Fibroblast of skin of back (primary cell): ENCODE results near the gene TNFRSF4.
"Not testable (repeated sequence)": the region's sequence is repeated elsewhere in the genome, so short reads cannot be mapped to it uniquely, and the experiment has no call there.

ENCODE experiments used
- DNase-seq: peaks from one replicate; pipeline ENCODE4 v3.0.0-alpha.2; 2013

TNFRSF4 gene

DNA sequence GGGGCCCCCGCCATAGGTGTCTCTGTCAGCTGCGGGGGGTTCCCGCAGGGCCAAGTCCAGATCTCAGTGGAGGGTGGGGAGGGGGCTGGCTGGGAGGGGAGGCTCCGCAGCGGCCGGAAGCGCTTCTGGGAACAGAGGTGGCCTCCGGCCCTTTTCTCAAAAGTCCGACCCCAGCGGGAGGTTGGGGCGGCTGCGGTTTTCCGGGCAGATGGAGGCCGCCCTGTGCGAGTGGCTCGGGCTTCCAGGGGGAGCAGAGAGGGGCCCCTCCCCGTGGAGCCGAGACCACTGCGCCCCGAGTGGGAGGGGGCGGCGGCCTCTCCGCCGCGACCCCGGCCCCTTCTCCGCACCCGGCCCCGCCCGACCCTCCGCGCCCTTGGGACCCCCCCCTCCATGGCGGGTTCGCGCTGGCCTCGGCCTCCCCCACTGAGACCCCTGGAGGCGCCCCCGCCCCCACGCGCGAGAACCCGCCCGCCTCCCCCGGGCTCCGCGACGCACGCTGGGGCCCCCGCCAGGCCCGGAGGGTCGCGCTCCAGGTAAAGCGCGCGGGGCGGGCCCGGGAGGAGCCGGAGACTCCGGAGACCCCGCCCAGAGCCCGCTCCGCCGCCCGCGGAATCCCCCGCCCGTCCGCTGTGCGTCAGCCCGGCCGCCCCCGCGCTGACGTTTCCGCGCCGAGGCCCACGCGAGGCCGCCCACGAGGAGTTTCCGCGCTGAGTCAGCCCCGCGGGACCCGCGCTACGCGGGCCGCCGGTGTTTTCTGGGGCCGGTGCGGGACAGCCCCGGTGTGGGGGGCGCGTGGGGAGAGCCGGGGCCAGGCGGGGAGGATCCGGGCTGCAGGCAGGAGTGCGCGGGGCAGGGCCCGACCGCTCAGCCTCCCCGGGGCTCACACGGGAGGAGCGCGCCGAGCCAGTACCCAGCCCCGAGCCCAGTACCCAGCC is 12.8 kb downstream of the TNFRSF4 start:
- peak; percentile 8 for DNase-seq

DNA sequence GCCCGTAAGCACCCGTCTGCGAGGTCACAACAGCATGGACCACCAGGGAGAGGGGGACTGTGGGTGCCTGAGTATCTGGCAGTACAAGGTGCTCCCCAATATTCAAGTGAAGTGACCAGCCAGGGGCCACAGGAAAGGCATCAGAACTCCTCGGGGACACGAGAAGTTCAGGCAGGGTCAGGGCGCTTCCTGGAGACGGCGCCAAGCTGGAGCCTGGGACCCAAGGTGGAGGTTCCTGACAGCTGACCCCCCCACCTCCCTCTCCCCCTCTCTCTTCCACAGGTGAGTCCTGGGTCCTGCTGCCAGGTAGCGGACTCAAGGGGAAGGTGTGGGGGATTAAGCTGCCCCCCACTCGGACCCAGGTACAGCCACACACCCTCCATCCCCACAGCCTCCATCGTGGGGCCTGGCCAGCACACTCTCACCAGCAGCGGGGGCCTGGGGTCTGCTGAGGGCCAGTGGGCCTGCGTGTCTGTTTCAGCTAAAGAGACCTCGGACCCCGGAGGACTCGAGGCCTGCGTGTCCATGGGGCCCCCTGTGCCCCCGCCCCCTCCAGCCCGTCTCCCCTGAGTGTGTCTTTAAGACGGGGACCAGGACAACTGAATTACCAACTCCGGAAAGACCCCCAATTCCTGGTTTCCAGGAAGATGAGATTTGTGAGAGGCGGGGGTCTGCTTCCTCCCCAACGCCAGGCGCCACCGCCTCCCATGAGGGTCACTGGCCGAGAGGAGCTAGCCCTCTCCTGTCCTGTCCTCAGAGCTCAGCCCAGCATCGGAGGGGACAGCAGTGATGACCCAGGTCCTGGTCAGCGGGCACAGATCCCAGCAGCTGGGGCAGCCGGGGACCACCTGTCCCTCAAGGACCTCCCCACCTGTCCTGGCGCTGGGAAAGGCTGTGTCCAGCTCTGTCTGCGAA is 13.7 kb downstream of the TNFRSF4 start:
- no peak for DNase-seq

DNA sequence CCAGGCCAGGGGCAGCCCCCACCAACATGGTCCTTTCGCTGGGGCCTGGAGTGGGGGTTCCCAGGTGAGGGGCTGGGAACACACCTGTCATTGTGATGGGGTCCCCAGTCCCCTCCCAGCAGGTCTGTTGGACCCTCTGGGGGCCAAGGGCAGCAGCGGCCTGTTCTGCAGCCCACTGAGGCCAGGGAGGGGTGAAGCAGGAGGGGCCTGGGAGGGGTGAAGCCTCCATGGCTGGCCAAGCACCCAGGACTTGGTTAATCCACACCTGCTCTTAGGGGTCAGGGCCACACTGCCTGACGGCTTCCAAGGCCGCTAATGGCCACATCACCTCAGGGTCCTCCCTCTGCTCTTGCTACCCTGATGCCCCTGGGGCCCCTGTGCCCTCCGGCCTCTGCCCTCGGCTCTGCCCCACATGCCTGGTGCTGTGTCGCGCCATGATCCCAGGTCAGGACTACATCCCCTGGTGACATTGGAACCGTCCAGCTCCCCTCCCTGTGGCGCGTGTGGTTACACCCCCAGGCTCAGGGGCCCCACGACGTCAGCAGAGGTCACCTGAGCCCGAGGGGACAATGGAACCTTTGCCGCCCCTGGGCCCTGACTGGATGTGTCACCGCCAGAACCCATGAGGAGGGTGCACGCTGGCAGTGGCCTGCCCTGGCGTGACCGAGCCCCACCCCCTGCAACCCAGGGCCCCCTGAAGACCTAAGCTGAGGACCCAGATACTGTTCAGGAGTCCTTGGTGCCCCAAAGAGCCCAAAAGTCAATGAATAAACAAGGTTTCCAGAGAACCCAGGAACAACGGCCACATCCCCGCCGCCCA is 14.6 kb downstream of the TNFRSF4 start:
- no peak for DNase-seq

DNA sequence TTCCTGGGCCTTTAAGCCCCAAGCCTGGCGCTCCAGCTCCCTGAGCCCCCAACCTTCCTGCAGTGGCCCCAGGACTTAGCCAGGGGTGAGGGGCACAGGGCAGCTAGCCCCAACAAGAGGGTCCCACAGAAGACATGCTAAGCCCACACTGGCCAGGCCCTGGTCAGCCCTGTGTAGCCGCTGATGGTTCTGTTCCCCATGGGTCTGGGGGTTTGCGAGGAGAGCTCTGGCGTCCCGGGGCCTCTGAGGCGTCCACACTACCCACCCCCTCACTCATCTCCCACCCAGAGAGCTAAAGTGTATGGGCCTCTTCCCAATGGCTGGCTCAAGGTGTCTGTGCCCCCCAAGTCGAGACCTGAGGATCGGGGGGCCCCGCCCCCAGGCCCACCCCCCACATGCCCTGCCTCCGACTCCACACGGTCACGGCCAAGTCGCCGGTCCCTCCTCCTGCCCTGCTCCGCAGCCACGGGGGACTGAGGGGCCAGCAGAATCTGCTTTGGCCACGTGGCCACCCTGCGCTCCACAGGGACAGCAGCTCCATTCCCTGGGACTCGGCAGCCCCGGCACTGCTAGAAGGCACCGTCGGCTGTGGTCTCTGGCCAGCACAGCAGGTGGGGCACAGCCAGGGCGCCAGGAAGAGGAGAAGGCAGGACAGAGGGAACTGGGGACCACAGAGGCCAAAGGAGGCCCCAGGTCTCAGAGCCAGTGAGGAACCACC is 15.4 kb downstream of the TNFRSF4 start:
- DNase-seq = no peak

DNA sequence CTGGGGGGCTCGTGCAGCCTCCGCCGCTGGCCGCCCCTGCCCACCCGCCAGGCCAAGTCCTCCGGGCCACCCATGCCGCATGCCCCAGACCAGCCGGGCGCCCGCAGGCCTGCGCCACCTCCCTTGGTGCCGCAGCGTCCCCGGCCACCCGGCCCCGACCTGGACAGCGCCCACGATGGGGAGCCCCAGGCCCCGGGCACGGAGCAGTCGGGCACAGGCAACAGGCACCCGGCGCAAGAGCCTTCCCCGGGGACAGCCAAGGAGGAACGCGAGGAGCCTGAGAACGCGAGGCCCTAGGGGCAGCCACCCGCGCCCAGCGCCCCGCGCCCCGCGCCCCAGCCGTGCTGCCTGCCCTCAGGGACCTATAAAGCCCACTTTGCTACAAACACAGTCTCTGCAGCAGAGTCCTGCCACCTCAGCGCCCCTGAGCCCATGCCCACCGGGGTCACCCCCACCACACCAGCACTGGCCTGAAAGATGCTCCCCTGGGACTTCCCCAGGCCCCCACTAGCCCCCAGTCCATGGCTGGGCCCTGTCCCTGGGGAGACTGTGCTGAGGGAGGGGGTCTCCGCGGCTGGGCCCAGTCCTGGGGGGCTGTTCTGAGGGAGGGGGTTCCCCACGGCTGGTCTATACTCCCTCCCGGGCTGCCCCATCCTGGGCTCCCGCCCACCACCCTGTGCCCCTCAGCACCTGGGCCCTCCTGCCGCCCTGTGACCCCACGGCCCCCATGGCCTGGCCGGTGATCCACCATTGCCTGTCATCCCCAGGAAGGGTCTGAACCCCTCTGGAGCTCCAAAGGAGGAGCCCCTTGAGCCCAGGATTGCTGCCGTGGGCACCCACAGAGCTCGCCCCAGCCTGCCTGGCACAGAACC is 16.2 kb downstream of the TNFRSF4 start:
- DNase-seq = no peak

DNA sequence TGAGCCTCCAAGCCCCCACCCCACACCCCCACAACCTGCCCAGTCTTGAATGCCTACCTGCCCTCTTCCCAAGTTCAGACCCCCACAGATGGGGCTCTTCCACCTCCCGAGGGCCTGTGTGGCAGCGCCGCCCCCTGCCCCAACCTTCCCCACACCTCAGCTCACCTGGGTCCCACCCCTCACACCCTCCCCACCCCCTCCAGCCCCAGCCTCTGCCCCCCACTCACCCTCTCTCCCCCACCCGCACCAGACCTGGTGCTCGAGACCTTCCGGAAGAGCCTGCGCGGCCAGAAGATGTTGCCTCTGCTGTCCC is 16.8 kb downstream of the TNFRSF4 start:
- no peak for DNase-seq

DNA sequence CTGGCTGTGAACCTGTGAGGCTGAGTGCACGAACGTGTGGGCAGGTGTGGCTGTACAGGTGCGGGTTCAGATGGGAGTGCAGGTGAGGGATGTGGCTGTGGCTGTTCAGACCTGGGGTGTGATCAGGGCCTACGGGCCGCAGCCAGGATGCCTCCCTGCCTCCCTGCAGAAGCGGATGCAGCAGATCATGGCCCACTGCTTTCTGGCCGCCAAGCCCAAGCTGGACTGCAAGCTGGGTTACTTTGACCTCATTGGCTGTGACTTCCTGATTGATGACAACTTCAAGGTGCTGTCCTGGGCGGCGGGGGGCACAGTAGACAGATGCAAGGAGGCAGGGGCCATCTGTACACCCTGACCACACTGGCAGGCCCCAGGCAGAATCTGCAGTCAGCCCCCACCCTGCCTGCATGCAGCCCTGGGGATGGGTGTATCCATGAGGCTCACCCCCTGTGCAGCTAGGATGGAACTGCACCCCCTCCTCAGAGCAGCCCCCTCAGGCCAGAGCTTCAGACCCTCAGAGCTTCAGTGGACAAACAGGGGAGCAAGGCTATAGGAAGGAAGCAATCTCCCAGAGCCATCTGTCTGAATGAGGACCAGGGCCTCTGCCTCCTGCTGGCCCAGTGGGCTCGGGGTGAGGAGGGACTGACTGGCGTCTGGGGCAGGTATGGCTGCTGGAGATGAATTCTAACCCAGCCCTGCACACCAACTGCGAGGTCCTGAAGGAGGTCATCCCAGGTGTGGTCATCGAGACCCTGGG is 17.3 kb downstream of the TNFRSF4 start:
- no peak for DNase-seq

DNA sequence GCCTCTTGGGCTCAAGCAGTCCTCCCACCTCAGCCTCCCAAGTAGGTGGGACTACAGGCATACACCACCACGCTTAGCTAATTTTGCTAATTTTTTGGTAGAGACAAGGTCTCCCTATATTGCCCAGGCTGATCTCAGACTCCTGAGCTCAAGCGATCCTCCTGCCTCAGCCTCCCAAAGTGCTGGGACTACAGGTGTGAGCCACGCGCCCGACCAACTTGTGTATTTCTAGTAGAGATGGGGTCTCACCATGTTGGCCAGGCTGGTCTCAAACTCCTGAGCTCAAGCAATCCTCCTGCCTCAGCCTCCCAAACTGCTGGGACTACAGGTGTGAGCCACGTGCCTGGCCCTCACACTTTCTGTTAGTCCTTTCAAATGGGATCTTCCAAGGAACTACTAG is 18.2 kb downstream of the TNFRSF4 start:
- not testable (repeated sequence) for DNase-seq

DNA sequence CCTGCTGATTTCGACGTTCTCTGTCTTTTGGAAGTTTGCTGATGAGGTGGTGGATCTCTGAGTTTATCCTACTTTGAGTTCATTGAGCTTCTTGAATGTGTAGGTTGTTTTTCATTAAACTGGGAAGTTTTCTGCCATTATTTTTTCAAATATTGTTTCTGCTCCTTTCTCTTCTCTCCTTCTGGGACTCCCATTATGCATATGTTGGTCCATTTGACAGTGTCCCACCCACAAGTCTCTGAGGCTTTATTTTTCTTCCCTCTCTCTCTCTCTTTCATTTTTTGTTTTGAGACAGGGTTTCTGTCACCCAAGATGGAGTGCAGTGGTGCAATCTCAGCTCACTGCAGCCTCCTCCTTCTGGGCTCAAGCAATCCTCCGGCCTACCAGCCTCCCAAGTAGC is 19.2 kb downstream of the TNFRSF4 start:
- DNase-seq = no peak

DNA sequence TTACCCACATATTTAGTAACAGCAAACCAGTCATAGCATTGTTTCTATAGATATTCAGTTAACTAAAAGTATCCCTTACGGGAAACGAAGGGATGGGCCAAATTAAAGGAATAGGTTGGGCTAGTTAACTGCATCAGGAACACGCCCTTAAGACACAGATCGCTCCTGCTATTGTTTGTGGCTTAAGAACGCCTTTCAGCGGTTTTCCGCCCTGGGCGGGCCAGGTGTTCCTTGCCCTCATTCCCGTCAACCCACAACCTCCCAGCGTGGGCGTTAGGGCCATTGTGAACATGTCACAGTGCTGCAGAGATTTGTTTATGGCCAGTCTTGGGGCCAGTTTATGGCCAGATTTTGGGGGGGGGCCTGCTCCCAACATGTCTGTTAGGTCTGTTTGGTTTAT is 22.2 kb downstream of the TNFRSF4 start:
- DNase-seq = no peak

DNA sequence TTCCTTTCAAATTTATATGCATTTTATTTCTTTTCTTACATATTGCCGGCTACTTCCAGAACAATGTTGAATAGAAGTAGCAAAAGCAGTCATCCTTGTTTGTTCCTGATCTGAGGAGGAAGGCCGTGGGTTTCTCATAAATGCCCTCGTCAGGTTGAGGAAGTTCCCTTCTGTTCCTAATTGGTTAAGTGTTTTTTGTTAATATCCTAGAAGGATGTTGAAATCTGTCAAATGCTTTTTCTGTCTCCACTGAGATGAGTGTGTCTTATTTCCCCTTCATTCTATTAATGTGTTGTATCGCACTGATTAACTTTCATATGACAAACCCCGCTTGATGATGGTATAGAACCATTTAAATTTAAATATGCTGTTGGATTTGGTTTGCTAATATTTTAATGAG is 24.8 kb downstream of the TNFRSF4 start:
- DNase-seq = no peak

DNA sequence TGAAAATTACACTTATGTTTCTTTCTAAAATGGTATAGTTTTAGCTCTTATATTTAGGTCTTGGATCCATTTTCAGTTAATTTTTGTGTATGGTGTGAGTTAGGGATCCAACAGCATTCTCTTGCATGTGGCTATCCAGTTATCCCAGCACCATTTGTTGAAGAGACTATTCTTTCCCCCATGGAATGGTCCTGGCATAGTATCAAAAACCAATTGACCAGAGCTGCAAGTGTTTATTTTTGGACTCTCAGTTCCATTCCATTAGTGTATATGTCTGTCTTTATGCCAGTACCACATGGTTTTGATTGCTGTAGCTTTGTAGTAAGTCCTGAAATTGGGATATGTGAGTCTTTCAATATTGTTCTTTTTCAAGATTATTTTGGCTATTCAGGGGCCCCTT is 26.0 kb downstream of the TNFRSF4 start:
- peak; percentile 37 for DNase-seq

DNA sequence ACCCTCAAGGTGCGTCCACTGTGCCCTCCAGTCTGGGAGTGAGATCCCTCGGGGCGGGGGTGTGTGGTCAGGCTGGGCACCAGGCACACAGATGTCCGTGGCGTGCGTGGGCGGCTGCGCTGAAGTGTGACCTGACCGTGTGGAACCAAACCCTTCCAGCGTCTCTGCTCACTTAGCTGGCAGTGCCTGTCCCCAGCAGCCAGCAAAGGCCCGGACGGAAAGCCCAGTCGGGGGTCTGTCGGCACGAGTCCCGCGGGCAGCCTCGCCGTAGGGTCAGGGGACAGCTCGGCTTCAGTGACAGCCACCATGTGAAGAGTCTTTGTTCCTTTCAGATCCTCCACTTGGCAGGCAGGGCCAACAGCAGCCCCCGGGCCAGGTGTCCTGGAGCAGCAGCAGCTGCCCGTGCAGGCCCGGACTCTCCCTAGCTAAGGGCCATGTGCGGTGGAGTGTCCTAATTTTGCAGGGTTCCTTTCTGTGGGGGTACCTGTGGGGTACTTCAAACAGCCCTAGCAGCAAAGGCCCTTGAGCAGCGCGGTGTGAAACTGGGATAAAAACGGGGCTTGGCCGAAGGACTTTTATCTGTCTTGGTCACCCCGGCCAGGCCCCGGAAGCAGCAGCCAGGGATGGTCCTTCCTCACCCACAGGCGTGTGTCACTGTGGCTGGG is 28.7 kb downstream of the TNFRSF4 start:
- no peak for DNase-seq

DNA sequence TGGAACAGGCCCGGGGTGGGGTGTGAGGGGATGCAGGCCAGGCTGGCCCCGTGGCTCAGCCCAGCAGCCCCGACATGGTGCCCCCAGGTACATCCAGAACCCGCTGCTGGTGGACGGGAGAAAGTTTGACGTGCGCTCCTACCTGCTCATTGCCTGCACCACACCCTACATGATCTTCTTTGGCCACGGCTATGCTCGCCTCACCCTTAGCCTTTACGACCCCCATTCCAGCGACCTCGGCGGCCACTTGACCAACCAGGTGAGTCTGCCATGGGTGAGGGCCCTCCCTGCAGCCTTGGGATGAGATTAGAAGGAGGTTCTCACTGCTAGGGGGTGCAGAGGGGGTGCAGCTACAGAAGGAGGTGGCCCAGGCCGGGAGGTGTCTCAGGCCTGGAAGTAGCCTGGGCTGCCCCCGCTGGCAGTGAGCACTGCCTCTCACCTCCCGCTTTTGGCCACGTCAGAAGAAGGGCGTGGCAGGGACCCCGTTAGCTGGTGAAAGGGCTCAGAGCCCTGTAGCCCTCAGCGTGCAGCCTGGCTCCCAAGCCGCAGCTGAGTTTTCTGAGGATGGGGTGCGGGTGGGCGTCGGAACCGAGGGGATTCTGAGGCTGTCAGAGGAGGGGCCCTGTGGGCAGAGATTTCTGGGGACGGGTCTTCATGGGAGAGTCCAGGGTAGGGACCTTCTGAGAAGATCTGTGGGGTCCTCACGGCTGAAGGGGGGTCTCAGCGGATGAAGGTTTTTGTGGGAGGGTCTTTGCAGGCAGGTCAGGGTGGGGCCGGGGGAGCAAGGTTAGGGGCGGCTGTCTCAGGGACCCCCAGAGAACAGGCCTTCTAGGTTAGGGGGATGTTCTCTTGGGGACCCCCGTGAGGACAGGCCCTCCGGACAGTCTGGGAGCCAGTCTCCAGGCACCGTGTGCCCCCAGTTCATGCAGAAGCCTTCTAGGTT is 29.8 kb downstream of the TNFRSF4 start:
- DNase-seq = no peak

DNA sequence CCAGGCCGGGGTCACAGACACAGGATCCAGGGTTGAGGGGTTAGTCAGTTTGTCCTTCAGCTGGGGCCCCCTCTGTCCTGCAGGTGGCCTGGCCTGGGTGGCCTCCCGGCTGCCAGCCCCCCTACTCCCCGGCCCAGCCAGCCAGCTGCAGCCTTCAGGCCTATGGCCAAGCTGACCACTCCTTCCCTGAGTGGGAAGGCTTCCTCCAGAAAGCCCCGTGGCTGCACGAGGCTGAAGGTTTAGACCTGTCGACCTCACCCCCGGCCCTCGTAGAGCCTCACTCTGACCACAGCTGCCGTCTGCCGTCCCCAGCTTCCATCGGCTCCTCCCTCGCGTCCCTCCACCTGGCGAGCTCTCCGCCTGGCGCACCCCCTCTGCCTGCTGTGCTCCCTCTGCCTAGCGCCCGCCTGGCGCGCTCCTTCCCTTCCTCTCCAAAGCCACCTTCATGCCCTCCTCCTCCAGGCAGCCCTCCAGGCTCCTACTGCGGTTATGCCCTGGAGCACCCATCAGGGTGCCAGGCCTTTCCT is 30.7 kb downstream of the TNFRSF4 start:
- no peak for DNase-seq

DNA sequence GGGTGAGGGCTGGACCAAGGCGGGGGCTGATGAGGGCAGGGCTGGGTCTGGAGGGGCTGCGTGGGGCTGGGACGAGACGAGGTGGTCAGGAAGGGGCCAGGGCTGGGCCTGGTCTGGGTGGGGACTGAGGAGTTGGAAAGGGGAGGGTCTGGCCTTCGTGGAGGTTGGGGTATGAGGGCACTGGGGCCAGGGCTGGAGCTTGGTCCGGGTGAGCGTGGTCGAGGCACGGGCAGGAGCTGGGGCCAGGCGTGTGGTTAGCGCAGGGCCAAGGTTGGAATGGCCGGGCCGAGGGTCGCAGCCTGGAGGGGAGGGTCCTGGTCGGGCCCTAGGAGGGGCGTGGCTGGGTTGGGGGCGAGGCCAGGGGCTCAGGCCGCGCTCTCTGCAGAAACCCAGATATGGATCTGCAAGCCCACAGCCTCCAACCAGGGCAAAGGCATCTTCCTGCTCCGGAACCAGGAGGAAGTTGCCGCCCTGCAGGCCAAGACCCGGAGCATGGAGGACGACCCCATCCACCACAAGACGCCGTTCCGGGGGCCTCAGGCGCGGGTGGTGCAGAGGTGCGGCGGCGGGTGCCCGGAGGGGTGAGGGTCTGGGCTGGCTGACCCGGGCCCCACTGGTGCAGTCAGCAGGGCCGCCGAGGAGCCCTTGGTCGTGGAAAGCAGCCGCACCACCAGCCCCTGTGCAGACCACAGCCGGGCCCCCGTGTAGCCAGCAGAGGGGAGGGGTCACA is 31.3 kb downstream of the TNFRSF4 start:
- no peak for DNase-seq

DNA sequence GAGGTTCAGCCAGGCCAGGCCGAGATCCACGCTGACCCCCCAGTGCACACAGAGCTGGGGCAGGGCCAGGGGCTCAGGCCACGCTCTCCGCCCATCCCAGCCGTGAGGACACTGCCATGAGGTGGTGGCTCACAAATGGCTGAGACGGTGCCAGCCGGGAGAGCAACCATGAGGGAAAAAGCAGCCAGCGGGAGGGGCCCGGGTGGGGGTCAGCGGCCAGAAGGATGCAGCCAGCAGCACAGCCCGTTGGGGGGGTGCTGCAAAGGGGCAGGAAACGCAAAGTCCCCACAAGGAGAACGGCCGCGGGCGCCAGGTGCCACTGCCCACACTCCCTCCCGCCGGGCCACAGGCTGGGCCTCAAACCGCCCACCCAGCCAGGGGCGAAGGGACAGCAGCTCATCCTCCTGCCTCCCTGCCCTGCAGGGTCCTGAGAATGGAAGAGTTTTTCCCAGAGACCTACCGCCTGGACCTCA is 32.0 kb downstream of the TNFRSF4 start:
- DNase-seq = no peak
